ENCODE measurements around the gene GARIN5A. TPM values are rescaled to one million over a fixed set of nuclear protein-coding genes. Genes with fewer than 3 reads are reported as not detected.

Gene GARIN5A
- total RNA-seq, 1 donor from 2014 or later = 0.52 TPM

- Histone ChIP-seq H3K4me3 (ENCODE audit: low read length in 3 of 3) (peak overlapping the region in 1 of 3 donors; percentile 36), H3K36me3 (ENCODE audit: control insufficient read depth in 3 of 3, insufficient read depth in 3 of 3, low read length in 3 of 3) (peaks cover 13 to 17% (median 15%) of the 10 kb centered on the region in 3 donors), H3K4me1 (ENCODE audit: control insufficient read depth in 3 of 3, insufficient read depth in 3 of 3, low read length in 3 of 3) (peaks cover 16 to 48% (median 30%) of the 10 kb centered on the region in 3 donors), H3K27me3 (ENCODE audit: control insufficient read depth in 3 of 3, insufficient read depth in 3 of 3, low read length in 3 of 3) (no peaks in the 10 kb centered on the region), H3K27ac (ENCODE audit: low read depth, low read length) (peak overlapping the region; percentile 69), H3K9me3 (ENCODE audit: control insufficient read depth in 3 of 3, low read length in 3 of 3) (peaks cover 0 to 7% (median 0%) of the 10 kb centered on the region in 3 donors), H3K9ac (ENCODE audit: low read depth in 1 of 3, low read length in 3 of 3) (peak overlapping the region in 1 of 3 donors; percentile 69)
These were observed 12.9 kb upstream of the GARIN5A start for GRCh38 chr19:50489461-50490011.

GRCh38 chr19:50488389-50489194, 11.9 kb upstream of the GARIN5A start:
- H3K36me3 ChIP-seq (ENCODE audit: control insufficient read depth in 3 of 3, insufficient read depth in 3 of 3, low read length in 3 of 3) = peaks cover 15 to 17% (median 15%) of the 10 kb centered on the region in 3 donors
- peaks cover 0 to 7% (median 0%) of the 10 kb centered on the region in 3 donors for H3K9me3 ChIP-seq (ENCODE audit: control insufficient read depth in 3 of 3, low read length in 3 of 3)
- peaks cover 16 to 48% (median 30%) of the 10 kb centered on the region in 3 donors for H3K4me1 ChIP-seq (ENCODE audit: control insufficient read depth in 3 of 3, insufficient read depth in 3 of 3, low read length in 3 of 3)
- peak overlapping the region; percentile 69 for H3K27ac ChIP-seq (ENCODE audit: low read depth, low read length)
- no peaks in the 10 kb centered on the region for H3K27me3 ChIP-seq (ENCODE audit: control insufficient read depth in 3 of 3, insufficient read depth in 3 of 3, low read length in 3 of 3)
- no peak overlapping the region for H3K4me3 ChIP-seq (ENCODE audit: low read length in 3 of 3)
- H3K9ac ChIP-seq (ENCODE audit: low read depth in 1 of 3, low read length in 3 of 3) = peak overlapping the region in 1 of 3 donors; percentile 69

GRCh38 chr19:50486823-50487515, 10.3 kb upstream of the GARIN5A start:
- Histone ChIP-seq H3K4me1 (ENCODE audit: control insufficient read depth in 3 of 3, insufficient read depth in 3 of 3, low read length in 3 of 3) (peaks cover 16 to 48% (median 26%) of the 10 kb centered on the region in 3 donors), H3K27ac (ENCODE audit: low read depth, low read length) (peak overlapping the region; percentile 36), H3K4me3 (ENCODE audit: low read length in 3 of 3) (no peak overlapping the region), H3K9ac (ENCODE audit: low read depth in 1 of 3, low read length in 3 of 3) (no peak overlapping the region), H3K9me3 (ENCODE audit: control insufficient read depth in 3 of 3, low read length in 3 of 3) (peaks cover 0 to 7% (median 0%) of the 10 kb centered on the region in 3 donors), H3K27me3 (ENCODE audit: control insufficient read depth in 3 of 3, insufficient read depth in 3 of 3, low read length in 3 of 3) (no peaks in the 10 kb centered on the region), H3K36me3 (ENCODE audit: control insufficient read depth in 3 of 3, insufficient read depth in 3 of 3, low read length in 3 of 3) (peaks cover 17 to 21% (median 19%) of the 10 kb centered on the region in 3 donors)

GRCh38 chr19:50485284-50485955, 8.8 kb upstream of the GARIN5A start:
- Histone ChIP-seq H3K36me3 (ENCODE audit: control insufficient read depth in 3 of 3, insufficient read depth in 3 of 3, low read length in 3 of 3) (peaks cover 24 to 27% (median 26%) of the 10 kb centered on the region in 3 donors), H3K27ac (ENCODE audit: low read depth, low read length) (peak overlapping the region; percentile 36), H3K4me1 (ENCODE audit: control insufficient read depth in 3 of 3, insufficient read depth in 3 of 3, low read length in 3 of 3) (peaks cover 8 to 33% (median 16%) of the 10 kb centered on the region in 3 donors), H3K9ac (ENCODE audit: low read depth in 1 of 3, low read length in 3 of 3) (no peak overlapping the region), H3K4me3 (ENCODE audit: low read length in 3 of 3) (no peak overlapping the region), H3K27me3 (ENCODE audit: control insufficient read depth in 3 of 3, insufficient read depth in 3 of 3, low read length in 3 of 3) (no peaks in the 10 kb centered on the region), H3K9me3 (ENCODE audit: control insufficient read depth in 3 of 3, low read length in 3 of 3) (peaks cover 0 to 5% (median 0%) of the 10 kb centered on the region in 3 donors)

GRCh38 chr19:50482916-50483315, 6.3 kb upstream of the GARIN5A start:
- H3K27ac ChIP-seq (ENCODE audit: low read depth, low read length) = no peak overlapping the region
- H3K9me3 ChIP-seq (ENCODE audit: control insufficient read depth in 3 of 3, low read length in 3 of 3) = peaks cover 0 to 4% (median 0%) of the 10 kb centered on the region in 3 donors
- H3K27me3 ChIP-seq (ENCODE audit: control insufficient read depth in 3 of 3, insufficient read depth in 3 of 3, low read length in 3 of 3) = no peaks in the 10 kb centered on the region
- H3K36me3 ChIP-seq (ENCODE audit: control insufficient read depth in 3 of 3, insufficient read depth in 3 of 3, low read length in 3 of 3) = peaks cover 44 to 47% (median 46%) of the 10 kb centered on the region in 3 donors
- no peak overlapping the region for H3K4me3 ChIP-seq (ENCODE audit: low read length in 3 of 3)
- peaks cover 2 to 32% (median 11%) of the 10 kb centered on the region in 3 donors for H3K4me1 ChIP-seq (ENCODE audit: control insufficient read depth in 3 of 3, insufficient read depth in 3 of 3, low read length in 3 of 3)
- peak overlapping the region in 1 of 3 donors; percentile 45 for H3K9ac ChIP-seq (ENCODE audit: low read depth in 1 of 3, low read length in 3 of 3)

GRCh38 chr19:50482271-50482855, 5.7 kb upstream of the GARIN5A start:
- Histone ChIP-seq H3K27me3 (ENCODE audit: control insufficient read depth in 3 of 3, insufficient read depth in 3 of 3, low read length in 3 of 3) (no peaks in the 10 kb centered on the region), H3K36me3 (ENCODE audit: control insufficient read depth in 3 of 3, insufficient read depth in 3 of 3, low read length in 3 of 3) (peaks cover 42 to 47% (median 45%) of the 10 kb centered on the region in 3 donors), H3K4me3 (ENCODE audit: low read length in 3 of 3) (no peak overlapping the region), H3K9me3 (ENCODE audit: control insufficient read depth in 3 of 3, low read length in 3 of 3) (peaks cover 0 to 4% (median 0%) of the 10 kb centered on the region in 3 donors), H3K4me1 (ENCODE audit: control insufficient read depth in 3 of 3, insufficient read depth in 3 of 3, low read length in 3 of 3) (peaks cover 6 to 37% (median 14%) of the 10 kb centered on the region in 3 donors), H3K27ac (ENCODE audit: low read depth, low read length) (no peak overlapping the region), H3K9ac (ENCODE audit: low read depth in 1 of 3, low read length in 3 of 3) (peak overlapping the region in 1 of 3 donors; percentile 45)

- peaks cover 33 to 41% (median 38%) of the 10 kb centered on the region in 3 donors for H3K36me3 ChIP-seq (ENCODE audit: control insufficient read depth in 3 of 3, insufficient read depth in 3 of 3, low read length in 3 of 3)
- no peak overlapping the region for H3K27ac ChIP-seq (ENCODE audit: low read depth, low read length)
- no peaks in the 10 kb centered on the region for H3K27me3 ChIP-seq (ENCODE audit: control insufficient read depth in 3 of 3, insufficient read depth in 3 of 3, low read length in 3 of 3)
- H3K4me3 ChIP-seq (ENCODE audit: low read length in 3 of 3) = no peak overlapping the region
- H3K9ac ChIP-seq (ENCODE audit: low read depth in 1 of 3, low read length in 3 of 3) = no peak overlapping the region
- H3K9me3 ChIP-seq (ENCODE audit: control insufficient read depth in 3 of 3, low read length in 3 of 3) = no peaks in the 10 kb centered on the region
- H3K4me1 ChIP-seq (ENCODE audit: control insufficient read depth in 3 of 3, insufficient read depth in 3 of 3, low read length in 3 of 3) = peaks cover 13 to 37% (median 15%) of the 10 kb centered on the region in 3 donors
These were observed 4.9 kb upstream of the GARIN5A start for GRCh38 chr19:50481351-50482149.

GRCh38 chr19:50480281-50481111, 3.8 kb upstream of the GARIN5A start:
- Histone ChIP-seq H3K36me3 (ENCODE audit: control insufficient read depth in 3 of 3, insufficient read depth in 3 of 3, low read length in 3 of 3) (peaks cover 29 to 39% (median 38%) of the 10 kb centered on the region in 3 donors), H3K4me1 (ENCODE audit: control insufficient read depth in 3 of 3, insufficient read depth in 3 of 3, low read length in 3 of 3) (peaks cover 15 to 38% (median 17%) of the 10 kb centered on the region in 3 donors), H3K4me3 (ENCODE audit: low read length in 3 of 3) (no peak overlapping the region), H3K9me3 (ENCODE audit: control insufficient read depth in 3 of 3, low read length in 3 of 3) (no peaks in the 10 kb centered on the region), H3K27ac (ENCODE audit: low read depth, low read length) (no peak overlapping the region), H3K9ac (ENCODE audit: low read depth in 1 of 3, low read length in 3 of 3) (no peak overlapping the region), H3K27me3 (ENCODE audit: control insufficient read depth in 3 of 3, insufficient read depth in 3 of 3, low read length in 3 of 3) (no peaks in the 10 kb centered on the region)
